NCI-H128 (cell line): ENCODE results near the gene FBF1.
"Not testable (repeated sequence)": the region's sequence is repeated elsewhere in the genome, so short reads cannot be mapped to it uniquely, and the experiment has no call there.

Experiments
- DNase-seq: peaks from one replicate; lab custom pipeline; 2025; ENCODE audit not compliant: unreplicated experiment; lab: John Stamatoyannopoulos, UW

FBF1 gene

GRCh38 chr17:75897160-75898019 lies 43.5 kb downstream of the FBF1 start:
- DNase-seq = no peak

DNA sequence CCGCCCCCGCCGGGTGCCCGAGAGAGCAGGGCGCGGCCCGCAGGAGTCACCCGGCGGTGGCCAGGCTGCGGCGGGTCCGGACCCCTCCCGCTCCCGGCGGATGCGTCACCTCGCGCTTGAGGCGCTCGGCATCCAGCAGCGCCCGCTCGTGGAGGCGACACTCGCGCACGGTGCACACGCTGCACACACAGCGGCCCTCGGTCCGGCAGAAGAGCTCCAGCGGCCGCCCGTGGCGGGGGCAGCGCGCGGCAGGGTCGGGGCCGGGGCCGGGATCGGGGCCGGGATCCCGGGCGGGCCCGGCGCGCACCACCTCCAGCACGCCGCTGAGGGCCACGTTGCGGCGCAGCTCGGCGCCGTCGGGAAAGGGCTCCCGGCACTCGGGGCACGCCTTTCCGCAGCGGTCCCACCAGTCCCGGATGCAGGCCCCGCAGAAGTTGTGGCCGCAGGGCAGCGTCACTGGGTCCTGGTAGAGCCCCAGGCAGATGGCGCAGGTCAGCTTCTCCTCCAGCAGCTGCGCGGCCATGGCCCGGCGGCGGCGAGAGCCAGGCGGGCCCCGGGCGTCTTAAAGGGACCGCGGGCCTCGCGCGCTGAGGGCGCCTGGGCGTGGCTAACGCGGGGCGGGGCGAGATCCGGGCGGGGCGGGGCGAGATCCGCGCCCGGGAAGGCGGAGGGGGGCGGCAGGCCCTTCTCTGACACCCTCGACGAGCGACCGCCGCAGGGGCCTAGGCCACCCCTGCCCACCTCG lies 44.3 kb downstream of the FBF1 start, which contains the start of gene TRIM65:
TRIM65 (minus strand) TSS at position 537 of the 745 bp plus-strand sequence; CDS start at position 523, 14 bp downstream.
- DNase-seq = no peak

DNA sequence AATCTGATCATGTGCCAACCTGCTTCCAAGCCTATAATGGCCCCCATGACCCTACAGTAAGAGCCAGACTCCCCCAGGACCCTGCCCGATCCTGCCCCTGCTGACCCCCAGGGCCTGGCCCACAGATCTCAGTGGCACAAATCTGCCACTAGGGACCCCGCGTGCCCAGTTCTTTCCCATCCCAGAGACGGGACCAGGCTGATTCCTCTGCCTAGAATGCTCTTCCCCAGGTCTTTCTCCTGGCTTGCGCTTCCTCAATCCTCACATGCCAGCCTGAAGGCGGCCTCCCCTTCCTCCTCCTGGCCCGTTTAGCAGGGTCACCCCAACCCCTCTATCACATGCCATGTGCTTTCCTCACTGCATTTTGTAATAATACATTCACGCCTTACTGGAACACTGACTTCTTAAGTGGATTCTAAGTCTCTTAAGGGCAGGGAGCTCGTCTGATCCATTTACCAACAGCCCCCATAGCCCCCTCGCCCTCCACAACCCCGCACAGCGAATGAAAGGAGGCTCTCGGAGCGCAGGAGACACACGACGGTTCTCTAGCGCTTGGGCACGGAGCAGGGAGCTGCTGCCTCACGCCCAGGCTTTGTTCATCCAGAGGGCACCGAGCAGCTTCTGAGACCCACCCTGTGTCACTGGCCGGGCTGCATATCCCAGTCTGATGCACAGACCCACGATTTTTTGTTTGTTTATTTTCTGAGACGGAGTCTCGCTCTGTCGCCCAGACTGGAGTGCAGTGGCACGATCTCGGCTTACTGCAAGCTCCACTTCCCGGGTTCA lies 45.3 kb downstream of the FBF1 start:
- DNase-seq = no peak

DNA sequence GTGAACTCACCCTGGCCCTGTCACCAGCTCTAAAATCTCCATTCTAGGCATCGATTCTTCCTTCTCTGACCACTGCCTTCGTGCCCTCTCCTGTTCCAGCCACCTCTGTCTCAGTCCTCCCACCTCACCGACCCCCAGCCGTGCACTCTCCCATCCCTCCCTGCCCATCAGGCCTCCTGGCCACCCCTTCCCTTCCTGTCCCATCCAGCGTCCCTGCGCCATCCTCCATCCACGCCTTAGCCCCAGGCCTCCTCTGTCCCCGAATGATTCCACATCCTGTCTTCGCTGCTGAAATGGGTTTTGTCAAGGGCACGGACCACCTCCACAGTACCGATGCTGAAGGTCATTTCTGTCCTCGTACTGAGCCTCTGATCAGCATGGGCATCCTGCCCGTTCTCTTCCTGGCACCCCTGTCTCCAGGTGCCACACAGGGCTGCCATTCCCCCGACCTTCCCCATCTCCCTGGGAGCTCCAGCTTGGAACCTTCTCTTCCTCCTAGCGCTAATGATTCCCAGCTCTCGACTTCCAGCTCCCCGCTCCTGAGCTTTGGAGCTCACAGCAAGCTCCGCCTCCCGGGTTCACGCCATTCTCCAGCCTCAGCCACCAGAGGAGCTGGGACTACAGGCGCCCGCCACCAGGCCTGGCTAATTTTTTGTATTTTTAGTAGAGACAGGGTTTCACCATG lies 46.7 kb downstream of the FBF1 start:
- no peak for DNase-seq

DNA sequence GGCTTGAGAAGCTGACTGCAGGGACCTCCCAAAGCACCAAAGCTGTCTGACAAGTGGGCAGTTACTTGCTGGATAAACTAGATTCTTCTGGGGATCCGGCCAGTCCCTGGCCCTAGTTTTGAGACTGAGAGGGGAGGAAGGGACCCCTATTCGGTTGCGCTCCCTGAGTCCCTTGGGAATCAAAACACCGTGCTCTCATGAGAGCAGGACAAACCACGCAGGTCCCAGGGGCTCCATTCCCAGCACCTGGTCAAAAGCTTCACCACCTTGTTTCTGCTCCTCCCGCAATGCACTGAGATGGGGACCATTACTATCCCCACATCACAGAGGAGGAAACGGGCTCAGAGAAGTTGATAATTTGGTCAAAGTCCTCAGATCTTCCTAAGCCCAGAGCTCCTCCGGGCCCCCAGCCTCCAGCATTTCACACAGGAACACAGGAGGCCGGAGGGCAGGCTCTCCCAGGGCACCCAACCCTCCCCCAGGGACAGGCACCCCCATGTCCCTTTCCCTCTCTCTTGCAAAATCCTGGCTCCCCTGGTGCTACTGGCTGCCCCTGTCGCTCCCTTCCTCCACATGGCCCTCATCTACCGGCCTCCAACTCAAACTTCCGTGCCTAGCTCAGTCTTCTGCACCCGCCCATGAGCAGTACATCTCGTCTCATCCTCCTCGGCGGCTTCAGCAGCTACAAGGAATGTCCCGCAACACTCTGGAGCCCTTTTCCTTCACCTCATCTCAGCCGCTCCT lies 47.4 kb downstream of the FBF1 start:
- no peak for DNase-seq

DNA sequence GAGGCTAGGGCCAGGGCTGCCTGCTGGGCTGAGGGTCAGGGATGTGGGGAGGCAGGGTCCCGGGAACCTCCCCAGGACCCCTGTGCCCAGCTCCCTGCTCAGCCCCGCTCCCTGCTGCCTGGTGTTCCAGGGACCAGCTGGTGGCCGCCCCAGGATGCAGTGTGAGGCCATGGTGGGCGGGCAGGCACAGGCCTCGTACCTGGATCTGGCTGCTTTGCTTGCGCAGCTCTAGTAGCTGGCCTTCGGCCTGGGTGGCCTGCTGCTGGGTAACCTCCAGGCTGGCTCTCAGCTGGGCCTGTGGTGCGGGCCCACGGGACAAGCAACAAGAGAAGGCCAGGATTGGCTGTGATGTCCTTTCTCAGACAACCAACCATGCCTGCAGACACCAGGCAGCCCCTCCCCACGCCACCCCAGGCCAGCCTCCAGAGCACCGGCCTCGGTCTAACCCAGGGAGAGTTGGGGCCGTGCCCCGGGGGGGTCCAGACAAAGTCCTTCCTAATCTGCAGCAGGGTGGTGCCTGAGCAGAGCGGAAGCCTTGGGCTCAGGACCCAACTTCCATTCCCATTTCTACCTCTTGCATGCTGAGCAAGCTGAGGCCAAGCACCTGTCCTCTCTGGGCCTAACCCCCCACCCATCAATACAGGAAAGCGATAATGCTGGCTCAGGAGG lies 48.2 kb downstream of the FBF1 start:
- no peak for DNase-seq

- DNase-seq = no peak
These were observed 49.0 kb downstream of the FBF1 start for GRCh38 chr17:75891605-75892555.

GRCh38 chr17:75891022-75891604 lies 49.7 kb downstream of the FBF1 start:
- no peak for DNase-seq

GRCh38 chr17:75889454-75889853 lies 51.4 kb downstream of the FBF1 start:
- DNase-seq = no peak

DNA sequence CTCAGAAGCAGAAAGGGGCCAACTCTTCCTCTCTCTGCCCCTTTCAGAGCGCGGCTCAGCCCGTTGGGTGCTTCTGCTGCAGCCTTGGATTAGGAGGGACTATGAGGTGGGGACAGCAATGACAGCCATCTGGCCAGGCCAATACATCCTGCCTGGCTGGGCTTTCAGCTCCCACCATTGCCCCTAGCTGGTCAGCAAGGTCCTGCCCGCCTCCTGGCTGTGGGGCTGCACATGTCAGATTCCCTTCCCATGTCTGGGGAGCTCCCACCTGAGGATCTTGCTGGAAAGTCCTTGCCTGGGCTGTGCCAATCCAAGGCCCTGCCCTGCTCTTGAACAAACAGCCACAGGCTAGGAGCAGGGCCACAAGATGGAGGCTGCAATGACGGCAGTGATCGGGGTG lies 52.4 kb downstream of the FBF1 start:
- no peak for DNase-seq

- not testable (repeated sequence) for DNase-seq
These were observed 55.0 kb downstream of the FBF1 start for GRCh38 chr17:75885860-75886259.

DNA sequence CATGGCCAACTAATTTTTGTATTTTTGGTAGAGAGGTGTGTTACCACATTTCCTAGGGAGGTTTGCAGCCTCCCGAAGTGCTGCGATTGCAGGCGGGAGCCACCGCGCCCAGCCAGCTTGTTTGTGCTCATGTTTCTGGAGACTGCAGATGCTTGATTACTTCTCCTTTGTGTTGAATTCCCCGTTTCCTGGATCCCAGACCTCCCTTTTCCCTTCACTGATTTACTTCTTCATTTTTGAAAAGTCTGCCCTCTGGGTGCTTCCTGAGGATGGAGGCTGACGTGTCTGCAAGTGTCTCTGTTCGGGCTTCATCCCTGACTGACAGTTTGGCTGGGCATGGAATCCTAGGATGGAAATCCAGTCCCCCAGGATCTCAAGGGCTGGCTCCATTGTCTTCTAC lies 55.4 kb downstream of the FBF1 start:
- no peak for DNase-seq

GRCh38 chr17:75881678-75882454 lies 59.0 kb downstream of the FBF1 start:
- no peak for DNase-seq

GRCh38 chr17:75880266-75880665 lies 60.6 kb downstream of the FBF1 start:
- DNase-seq = no peak

GRCh38 chr17:75878174-75878998 lies 62.5 kb downstream of the FBF1 start, which contains the start of gene TRIM47:
Gene TRIM47 (minus strand): TSS chr17:75878581. CDS start chr17:75878548, 33 bp downstream.
- no peak for DNase-seq

DNA sequence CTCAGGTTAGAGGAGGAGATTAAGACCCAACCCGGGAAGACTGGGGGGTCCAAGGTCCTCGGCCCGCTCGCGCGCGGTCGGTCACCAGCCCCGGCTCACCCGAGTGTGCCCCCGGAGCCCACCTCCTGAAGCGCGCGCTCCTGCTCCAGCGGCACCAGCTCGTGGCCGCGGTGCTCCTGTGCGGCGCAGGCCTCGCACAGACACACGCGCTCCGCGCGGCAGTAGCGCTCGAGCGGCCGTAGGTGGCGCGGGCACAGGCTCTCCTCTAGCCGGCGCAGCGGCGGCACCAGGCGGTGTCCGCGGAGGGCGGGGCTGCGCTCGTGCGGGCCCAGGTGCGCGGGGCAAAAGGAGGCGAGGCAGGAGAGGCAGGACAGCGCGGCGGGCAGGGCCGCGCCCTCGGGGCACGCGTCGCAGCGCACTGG lies 63.1 kb downstream of the FBF1 start:
- DNase-seq = no peak
